ENCODE data around the gene MYO1D.
A peak's percentile ranks its signal among the peaks of the same experiment; 100 is the strongest.

Gene MYO1D

GRCh38 chr17:32504166-32504990 is 372.5 kb downstream of the MYO1D start:
- no peak for DNase-seq (ENCODE audit: low spot score)

DNA sequence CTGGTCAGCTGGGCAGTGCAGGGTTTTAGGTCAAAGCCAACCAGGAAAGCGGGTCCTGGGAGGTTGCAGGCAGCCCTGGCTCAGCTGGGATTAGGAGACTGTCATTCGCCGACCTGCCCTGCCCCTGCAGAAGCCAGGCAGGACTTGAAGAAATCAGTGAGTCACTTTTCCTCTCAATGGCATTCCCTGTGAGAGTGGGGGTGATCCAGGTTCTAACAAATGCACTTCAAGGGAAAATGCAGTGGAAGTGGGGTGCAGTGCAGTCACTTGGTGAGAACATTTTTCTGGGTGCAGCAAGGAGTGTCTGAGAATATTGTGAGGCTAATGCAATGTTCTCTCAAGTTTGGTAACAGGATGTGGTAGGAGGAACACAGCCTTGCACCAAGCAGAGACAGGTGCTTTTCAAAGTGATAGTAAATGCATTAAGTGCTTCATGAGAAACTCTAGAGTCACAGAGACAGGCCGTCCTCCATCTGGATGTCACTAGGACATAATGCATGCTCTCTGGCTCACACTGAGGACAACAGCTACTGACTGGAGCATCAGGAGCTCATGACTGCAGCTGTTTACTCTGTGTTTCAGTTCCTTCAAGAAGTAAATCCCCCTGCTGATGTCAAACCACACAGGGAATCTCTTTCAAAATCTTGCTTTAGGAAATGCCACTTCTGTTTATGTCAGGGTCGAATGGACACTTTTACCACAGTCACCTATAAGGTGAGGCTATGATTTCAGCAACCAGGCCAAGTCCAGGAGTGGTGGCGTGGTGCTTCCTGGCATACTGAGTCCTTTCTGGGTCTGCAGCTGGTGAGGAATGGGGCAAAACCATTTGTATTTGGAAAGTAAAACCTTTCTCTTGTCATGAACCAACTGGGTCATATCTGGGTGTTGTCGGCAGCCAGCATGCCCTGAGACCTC is 373.4 kb downstream of the MYO1D start:
- DNase-seq (ENCODE audit: low spot score): peak; percentile 41

DNA sequence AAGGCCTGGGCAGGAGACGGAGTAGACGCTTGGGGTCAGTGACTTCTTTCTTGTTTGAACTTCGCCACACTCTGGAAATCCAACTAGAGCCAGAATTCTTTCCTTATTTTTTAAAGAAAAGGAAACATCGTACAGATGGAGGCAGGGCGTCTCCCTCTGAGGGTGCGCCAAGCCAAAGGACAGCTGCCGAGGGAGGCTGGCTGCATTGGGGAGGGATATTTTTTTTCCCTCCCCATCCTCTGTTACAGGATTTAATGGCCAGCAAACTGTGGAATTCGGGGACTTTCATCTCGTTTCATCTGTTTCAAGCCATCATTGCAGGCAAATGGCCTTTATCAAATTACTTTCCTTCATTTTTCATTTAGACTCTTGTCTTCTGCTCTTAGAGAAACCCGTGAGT is 374.2 kb downstream of the MYO1D start:
- no peak for DNase-seq (ENCODE audit: low spot score)

DNA sequence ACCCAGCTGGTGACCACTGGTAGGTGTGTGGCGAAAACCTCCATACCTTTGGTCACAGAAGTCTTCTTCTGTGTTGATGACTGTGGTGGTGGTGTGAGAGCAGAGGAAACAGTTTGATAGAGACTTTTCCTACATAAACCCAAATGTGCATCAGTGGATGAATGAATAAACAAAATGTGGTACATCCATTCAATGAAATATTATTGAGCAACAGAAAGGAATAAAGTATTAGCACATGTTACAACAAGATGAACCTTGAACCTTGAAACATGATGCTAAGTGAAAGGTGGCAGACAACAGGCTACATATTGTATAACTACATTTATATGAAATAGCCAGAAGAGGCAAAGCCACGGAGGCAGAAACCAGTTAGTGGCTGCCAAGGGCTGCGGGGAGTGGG is 374.9 kb downstream of the MYO1D start:
- no peak for DNase-seq (ENCODE audit: low spot score)

- DNase-seq (ENCODE audit: low spot score): no peak
These were observed 378.5 kb downstream of the MYO1D start for GRCh38 chr17:32498391-32498790.

GRCh38 chr17:32497431-32498205 is 379.3 kb downstream of the MYO1D start:
- no peak for DNase-seq (ENCODE audit: low spot score)

DNA sequence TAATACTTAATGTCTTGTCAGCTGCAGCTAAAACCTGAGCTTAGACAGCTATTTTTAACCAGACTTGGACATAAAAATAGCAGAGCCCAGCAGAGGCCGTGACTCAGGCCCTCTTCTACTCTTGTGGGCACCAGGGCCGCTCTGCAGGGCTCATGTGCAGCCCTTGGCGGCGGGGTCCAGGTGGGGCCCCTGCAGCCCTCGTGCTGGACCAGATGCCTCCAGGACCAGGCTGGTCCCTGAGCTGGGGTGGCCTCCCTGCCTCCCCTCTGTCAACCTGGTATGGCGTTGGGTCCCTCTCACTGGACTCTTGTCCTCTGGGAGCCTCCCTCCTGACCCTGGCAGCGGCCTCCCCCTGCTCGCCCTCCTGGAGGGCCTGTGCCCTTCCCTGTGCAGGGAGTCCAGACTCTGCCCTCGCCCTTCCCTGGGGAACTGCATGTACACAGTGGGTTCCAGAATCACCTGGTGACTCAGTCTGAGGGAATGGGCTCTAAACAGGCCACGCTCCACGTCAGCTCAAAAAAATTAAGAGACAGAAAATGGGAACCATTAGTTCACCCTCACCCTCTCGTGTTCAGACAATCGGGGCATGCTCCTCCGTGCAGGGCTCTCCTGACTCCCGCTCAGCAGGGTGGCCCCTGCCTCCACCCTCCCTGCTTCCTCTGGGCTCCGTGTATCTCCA is 380.4 kb downstream of the MYO1D start:
- no peak for DNase-seq (ENCODE audit: low spot score)

- peak; percentile 40 for DNase-seq (ENCODE audit: low spot score)
These were observed 381.3 kb downstream of the MYO1D start for GRCh38 chr17:32495359-32496231.

GRCh38 chr17:32494621-32495358 is 382.1 kb downstream of the MYO1D start:
- DNase-seq (ENCODE audit: low spot score): no peak

- no peak for DNase-seq (ENCODE audit: low spot score)
These were observed 382.9 kb downstream of the MYO1D start for GRCh38 chr17:32493976-32494513.

DNA sequence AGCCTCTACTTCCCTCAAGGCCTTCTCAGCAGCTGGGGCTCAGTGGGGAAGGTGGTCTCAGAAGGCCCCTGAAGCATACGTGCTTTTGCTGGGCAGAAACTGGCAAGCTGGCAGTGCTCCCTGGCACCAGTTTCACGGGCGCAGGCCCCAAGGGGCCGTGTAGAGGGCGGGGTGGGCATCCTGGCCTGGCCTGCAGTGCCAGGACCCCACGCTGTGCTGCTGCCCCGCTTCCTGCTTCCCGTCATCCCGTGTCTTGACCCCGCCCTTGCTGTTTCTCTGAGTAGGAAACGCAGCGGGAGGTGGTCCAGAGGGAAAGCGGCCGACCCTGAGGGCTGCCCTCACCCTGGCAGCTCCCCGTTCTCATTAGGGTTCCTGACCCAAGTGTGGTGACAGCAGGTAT is 383.4 kb downstream of the MYO1D start:
- no peak for DNase-seq (ENCODE audit: low spot score)

DNA sequence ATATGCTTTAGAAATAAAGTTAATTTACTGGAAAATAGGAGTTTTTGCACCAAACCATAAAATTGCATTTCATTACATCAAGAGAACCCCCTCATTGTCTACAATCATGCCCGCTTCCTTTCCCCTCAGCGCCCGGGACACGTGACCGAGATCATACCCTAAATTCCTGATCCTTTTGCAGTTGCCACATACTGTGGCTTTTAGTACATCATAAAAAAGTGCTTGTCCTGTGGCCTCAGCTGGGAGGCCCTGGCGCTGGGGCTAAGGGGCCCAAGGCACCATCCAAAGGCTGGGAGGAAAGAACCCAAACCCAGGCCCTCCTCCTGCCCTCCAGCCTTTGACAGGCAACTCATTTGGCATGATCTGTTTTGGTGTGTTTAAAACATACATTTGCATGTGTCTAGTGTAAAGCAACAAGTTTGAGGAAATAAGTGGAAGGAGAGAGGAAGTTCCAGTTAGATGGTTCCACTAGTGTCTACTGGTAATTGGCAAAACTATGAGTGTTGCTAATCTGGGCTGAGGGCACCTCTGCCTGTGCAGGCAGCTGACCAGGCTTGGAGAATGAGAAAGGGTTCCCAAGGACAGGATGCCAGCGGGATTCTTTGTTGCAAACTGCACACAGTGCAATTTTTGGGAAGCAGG is 384.2 kb downstream of the MYO1D start:
- no peak for DNase-seq (ENCODE audit: low spot score)

DNA sequence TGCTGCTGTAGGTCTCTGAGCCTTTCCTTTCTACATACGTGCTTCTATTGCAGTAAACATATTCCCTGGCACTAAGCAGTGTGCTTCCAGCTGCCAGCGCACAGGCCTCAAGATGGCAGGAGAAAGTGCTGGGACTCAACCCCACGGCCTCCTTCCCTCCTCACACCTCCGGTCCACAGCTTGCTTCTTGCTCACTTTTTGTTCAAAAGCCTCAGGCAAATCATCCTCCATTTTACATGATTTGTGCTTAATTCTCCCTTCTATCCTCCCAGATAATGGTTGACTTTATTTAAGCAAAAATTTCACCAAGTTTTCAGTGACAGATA is 384.7 kb downstream of the MYO1D start:
- no peak for DNase-seq (ENCODE audit: low spot score)

DNA sequence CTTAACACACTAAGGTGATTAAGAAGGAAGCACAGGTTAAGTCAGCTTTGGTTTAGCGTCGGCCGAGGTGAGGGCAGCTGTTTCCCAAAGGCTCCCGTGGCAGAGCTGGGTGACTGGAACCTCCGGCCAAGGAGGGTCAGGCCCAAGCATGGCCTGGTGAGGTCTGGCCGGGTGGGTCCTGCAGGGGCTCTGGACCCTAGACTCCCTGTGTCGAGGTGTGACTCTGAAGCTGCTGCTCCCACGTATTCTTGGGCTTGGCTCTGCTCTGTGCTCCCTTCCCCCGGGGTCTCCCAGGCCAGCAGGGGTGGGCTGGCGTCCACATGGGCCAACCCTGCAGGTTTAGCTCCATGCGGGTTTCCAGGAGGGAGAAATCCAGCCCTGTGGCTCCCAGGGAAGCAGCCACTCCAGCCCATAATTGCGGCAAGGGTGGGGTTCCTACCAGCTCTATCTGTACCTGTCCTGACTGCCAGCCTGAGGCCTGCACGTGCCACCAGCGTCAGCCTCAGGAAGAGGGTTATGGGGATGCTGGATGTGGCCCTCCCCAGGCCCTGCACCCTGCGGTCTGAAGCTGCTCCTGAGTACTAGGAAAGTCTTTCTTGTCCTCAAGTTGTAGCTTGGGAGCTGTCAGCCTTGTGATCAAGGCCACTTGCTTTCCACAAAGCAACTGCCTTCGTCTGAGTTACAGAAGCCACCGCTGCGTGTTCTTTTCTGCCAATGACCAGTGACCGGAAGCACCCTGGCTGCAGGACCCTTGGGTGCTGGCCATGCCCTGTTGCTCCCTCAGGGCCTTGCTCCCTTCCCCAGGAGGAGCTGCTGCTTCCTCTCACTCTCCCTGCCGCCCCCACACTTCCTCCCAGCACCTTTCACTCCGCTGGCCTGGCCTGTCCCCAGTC is 385.3 kb downstream of the MYO1D start:
- no peak for DNase-seq (ENCODE audit: low spot score)

DNA sequence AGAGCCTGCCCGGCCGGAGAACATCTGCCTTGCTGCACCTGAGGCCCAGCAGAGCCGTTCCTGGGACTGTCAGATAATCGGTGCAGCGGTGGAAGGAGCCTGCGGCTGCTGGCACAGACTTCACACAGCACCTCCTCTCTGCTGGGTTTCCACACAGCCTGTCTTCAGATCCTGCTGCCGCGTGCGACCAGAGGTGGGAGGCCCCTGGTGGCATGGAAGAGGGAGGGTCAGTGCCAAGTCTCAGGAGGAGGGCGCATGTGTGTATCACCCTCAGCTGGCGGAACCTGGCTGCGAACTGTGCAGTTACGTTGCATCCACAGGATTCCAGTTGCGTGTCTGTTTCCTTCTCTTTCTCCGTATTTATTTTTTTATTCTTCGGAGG is 386.8 kb downstream of the MYO1D start:
- no peak for DNase-seq (ENCODE audit: low spot score)

DNA sequence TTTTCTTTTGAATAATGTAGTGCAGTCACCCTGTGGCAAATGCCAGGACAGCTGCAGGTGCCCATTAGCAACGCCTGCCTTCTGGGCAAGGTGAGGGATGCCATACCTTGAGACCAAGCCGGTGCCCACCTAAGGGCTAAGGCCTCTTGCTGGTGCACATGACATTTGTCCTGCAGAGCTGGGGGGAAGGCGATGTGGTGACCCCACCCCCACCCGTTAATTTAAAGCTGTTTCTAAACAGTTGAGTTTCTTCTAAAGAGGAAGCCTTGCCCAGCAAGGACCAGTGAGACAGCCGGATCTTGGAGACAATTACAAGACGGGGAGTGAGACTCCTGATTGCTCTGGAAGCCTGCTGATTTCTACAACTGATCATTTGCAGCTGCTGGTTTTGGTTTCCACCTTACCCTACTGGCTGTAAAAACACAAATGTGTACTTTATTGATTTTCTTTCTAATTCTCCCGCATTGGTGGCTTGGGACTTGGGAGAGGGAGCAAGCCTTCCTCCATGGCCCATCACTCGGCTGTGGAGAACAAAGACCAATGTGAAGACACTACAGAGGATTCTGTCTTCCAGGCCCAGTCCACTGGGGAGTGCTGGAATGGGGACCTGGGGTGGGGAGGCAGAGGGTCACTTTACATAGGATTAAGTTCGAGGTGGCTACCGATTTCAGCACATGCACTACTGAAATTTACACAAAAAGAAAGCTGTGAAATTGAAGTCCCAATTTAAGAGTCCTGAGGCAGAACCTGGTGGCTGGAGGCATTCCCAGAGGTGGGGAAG is 387.4 kb downstream of the MYO1D start:
- no peak for DNase-seq (ENCODE audit: low spot score)

DNA sequence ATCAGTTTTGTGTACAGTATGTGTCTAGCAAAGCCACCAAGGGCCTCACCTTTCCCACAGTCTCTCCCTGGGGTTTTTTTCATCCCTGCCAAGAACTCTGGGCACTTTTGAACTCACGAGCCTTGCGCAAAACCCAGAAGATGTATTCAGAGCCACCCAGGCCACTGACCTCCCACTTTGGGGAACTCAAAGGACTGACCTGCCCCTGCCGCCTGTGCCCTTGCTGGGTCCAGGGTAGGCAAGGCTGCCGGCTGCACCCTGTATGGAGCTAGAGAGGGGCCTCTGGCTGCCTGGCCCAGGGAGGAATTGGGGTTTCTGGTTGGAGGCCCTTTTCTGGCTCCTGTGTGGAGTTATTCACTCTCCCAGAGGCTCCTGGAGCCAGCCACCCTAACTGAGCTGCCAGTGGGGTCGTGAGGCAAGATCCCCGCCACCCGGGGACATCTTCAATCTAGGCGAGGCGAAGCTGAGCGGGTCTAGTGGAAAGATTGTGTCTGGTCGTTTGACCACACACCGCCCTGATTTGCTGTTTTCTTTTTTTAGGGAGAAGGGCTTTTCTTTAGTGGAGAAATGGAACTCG is 388.2 kb downstream of the MYO1D start:
- no peak for DNase-seq (ENCODE audit: low spot score)

Measured in kidney capillary endothelial cell (primary cell).